ENCODE results near the gene TKT. TPM values are rescaled to one million over a fixed set of nuclear protein-coding genes. Genes with fewer than 3 reads are reported as not detected.

The TKT gene
- total and polyA plus RNA-seq, 2 of the 13 experiments (the other 11 are each of a cell fraction or from before 2014, with no cell fraction given), result 150 to 238 TPM

DNA sequence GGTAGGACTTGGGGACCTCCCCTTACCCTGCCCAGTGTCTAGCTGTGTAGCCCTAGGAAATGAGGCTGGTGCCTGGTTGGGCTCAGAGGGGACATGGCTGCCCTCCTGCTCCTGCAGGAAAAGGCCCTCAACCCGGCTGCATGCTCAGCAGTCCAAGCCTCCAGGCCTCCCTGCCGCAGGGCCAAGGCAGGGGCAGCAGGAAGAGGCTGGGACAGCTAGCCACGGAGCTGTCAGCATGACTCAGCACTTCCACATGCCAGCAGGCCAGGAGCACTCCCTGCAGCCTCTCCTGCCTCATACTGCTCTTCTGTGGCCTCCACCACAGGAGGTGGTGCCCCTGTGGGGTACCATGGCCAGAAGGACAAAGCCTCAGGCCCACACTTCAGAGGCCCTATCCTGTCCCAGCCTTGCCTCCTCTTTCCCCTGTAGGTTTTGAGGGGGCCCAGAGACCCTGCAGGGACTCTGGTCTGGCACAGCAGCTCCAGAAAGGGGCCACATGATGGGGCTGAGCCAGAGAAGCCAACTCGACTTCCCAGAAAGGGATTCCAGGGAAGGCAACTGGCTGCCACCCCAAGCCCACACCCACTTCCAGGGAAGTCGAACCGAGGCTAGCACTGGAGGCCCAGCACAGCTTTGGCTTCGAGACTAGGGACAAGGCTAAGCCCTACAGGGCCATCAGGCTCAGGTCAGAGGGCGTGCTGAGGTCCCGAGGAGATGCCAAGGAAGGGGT is 19.5 kb downstream of the TKT start (continued):
- TF ChIP-seq, protein P1, sequence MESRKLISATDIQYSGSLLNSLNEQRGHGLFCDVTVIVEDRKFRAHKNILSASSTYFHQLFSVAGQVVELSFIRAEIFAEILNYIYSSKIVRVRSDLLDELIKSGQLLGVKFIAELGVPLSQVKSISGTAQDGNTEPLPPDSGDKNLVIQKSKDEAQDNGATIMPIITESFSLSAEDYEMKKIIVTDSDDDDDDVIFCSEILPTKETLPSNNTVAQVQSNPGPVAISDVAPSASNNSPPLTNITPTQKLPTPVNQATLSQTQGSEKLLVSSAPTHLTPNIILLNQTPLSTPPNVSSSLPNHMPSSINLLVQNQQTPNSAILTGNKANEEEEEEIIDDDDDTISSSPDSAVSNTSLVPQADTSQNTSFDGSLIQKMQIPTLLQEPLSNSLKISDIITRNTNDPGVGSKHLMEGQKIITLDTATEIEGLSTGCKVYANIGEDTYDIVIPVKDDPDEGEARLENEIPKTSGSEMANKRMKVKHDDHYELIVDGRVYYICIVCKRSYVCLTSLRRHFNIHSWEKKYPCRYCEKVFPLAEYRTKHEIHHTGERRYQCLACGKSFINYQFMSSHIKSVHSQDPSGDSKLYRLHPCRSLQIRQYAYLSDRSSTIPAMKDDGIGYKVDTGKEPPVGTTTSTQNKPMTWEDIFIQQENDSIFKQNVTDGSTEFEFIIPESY (CRISPR knock-in tag; IDR thresholded peaks at IDR 0.05), result peak; percentile 22; the same call in 1 of the 2 replicates
- TF ChIP-seq JUND (CRISPR knock-in tag; IDR thresholded peaks at IDR 0.05) (no peak), GATAD1 (CRISPR knock-in tag; IDR thresholded peaks at IDR 0.05) (0 out of 2 replicates have a peak, but pooled peaks have one; percentile 43), ZNF460 (CRISPR knock-in tag; IDR thresholded peaks at IDR 0.05; ENCODE audit: borderline replicate concordance) (peak; percentile 81; the same call in 1 of the 2 replicates), CHCHD3 (CRISPR knock-in tag; IDR thresholded peaks at IDR 0.05) (no peak), ZFX (CRISPR knock-in tag; IDR thresholded peaks at IDR 0.05; ENCODE audit: low read depth) (peak; percentile 78), FOSL2 (CRISPR knock-in tag; IDR thresholded peaks at IDR 0.05) (peak; percentile 81), ZNF207 (IDR thresholded peaks at IDR 0.05; ENCODE audit: borderline replicate concordance) (no peak), ZSCAN9 (CRISPR knock-in tag; IDR thresholded peaks at IDR 0.05; ENCODE audit: borderline replicate concordance) (0 out of 2 replicates have a peak, but pooled peaks have one; percentile 33), ARID2 (CRISPR knock-in tag; IDR thresholded peaks at IDR 0.05; ENCODE audit: borderline replicate concordance) (no peak), ZNF768 (CRISPR knock-in tag; IDR thresholded peaks at IDR 0.05) (0 out of 2 replicates have a peak, but pooled peaks have one; percentile 28), RARA (CRISPR knock-in tag; IDR thresholded peaks at IDR 0.05) (peak; percentile 44; the same call in 1 of the 2 replicates), SUZ12 (IDR thresholded peaks at IDR 0.05; ENCODE audit: low read depth, low read length) (no peak), NFRKB (IDR thresholded peaks at IDR 0.05) (no peak), GABPB1 (CRISPR knock-in tag; IDR thresholded peaks at IDR 0.05) (peak; percentile 70), KAT8 (CRISPR knock-in tag; IDR thresholded peaks at IDR 0.05) (0 out of 2 replicates have a peak, but pooled peaks have one; percentile 46), ZNF138 (CRISPR knock-in tag; IDR thresholded peaks at IDR 0.05; ENCODE audit: low read depth) (no peak)
- TF ChIP-seq, protein P2, sequence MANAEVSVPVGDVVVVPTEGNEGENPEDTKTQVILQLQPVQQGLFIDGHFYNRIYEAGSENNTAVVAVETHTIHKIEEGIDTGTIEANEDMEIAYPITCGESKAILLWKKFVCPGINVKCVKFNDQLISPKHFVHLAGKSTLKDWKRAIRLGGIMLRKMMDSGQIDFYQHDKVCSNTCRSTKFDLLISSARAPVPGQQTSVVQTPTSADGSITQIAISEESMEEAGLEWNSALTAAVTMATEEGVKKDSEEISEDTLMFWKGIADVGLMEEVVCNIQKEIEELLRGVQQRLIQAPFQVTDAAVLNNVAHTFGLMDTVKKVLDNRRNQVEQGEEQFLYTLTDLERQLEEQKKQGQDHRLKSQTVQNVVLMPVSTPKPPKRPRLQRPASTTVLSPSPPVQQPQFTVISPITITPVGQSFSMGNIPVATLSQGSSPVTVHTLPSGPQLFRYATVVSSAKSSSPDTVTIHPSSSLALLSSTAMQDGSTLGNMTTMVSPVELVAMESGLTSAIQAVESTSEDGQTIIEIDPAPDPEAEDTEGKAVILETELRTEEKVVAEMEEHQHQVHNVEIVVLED (CRISPR knock-in tag; IDR thresholded peaks at IDR 0.05; ENCODE audit: borderline replicate concordance), result no peak
- TF ChIP-seq, protein P3, sequence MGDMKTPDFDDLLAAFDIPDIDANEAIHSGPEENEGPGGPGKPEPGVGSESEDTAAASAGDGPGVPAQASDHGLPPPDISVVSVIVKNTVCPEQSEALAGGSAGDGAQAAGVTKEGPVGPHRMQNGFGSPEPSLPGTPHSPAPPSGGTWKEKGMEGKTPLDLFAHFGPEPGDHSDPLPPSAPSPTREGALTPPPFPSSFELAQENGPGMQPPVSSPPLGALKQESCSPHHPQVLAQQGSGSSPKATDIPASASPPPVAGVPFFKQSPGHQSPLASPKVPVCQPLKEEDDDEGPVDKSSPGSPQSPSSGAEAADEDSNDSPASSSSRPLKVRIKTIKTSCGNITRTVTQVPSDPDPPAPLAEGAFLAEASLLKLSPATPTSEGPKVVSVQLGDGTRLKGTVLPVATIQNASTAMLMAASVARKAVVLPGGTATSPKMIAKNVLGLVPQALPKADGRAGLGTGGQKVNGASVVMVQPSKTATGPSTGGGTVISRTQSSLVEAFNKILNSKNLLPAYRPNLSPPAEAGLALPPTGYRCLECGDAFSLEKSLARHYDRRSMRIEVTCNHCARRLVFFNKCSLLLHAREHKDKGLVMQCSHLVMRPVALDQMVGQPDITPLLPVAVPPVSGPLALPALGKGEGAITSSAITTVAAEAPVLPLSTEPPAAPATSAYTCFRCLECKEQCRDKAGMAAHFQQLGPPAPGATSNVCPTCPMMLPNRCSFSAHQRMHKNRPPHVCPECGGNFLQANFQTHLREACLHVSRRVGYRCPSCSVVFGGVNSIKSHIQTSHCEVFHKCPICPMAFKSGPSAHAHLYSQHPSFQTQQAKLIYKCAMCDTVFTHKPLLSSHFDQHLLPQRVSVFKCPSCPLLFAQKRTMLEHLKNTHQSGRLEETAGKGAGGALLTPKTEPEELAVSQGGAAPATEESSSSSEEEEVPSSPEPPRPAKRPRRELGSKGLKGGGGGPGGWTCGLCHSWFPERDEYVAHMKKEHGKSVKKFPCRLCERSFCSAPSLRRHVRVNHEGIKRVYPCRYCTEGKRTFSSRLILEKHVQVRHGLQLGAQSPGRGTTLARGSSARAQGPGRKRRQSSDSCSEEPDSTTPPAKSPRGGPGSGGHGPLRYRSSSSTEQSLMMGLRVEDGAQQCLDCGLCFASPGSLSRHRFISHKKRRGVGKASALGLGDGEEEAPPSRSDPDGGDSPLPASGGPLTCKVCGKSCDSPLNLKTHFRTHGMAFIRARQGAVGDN (CRISPR knock-in tag; IDR thresholded peaks at IDR 0.05), result peak; percentile 98
